Measurements from ENCODE around the gene LILRB3. TPM values are rescaled to one million over a fixed set of nuclear protein-coding genes. Genes with fewer than 3 reads are reported as not detected.

LILRB3 gene
- total and polyA plus RNA-seq, 9 donors: 0.31 to 5.5 (median 2.5) TPM

DNA sequence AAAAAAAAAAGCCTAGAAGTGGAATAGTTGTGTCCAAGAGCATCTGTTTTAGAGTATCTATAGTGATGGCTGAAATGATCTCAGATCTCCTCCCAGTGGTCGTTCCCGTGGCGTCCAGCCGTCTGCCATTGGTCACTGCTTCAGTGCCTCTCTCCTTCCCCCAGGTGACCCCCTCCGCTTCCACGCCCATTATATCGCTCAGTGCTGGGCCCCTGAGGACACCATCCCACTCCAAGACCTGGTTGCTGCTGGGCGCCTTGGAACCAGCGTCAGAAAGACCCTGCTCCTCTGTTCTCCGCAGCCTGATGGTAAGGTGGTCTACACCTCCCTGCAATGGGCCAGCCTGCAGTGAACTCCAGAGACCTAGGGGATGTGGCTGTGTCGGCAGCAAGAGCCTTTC, 29.8 kb downstream of the LILRB3 start:
- Histone ChIP-seq H3K4me1 (ENCODE audit: insufficient read depth) (peaks cover 6% of the 10 kb centered on the region), H3K27me3 (no peaks in the 10 kb centered on the region), H3K36me3 (no peaks in the 10 kb centered on the region), H3K27ac (no peak overlapping the region), H3K4me3 (no peak overlapping the region), H3K9me3 (no peaks in the 10 kb centered on the region)
- TF ChIP-seq, protein P1, sequence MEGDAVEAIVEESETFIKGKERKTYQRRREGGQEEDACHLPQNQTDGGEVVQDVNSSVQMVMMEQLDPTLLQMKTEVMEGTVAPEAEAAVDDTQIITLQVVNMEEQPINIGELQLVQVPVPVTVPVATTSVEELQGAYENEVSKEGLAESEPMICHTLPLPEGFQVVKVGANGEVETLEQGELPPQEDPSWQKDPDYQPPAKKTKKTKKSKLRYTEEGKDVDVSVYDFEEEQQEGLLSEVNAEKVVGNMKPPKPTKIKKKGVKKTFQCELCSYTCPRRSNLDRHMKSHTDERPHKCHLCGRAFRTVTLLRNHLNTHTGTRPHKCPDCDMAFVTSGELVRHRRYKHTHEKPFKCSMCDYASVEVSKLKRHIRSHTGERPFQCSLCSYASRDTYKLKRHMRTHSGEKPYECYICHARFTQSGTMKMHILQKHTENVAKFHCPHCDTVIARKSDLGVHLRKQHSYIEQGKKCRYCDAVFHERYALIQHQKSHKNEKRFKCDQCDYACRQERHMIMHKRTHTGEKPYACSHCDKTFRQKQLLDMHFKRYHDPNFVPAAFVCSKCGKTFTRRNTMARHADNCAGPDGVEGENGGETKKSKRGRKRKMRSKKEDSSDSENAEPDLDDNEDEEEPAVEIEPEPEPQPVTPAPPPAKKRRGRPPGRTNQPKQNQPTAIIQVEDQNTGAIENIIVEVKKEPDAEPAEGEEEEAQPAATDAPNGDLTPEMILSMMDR (IDR thresholded peaks at IDR 0.05): no peak
- TF ChIP-seq EP300 (IDR thresholded peaks at IDR 0.05) (no peak), POLR2A (IDR thresholded peaks at IDR 0.05) (no peak)
- intact Hi-C loops (cut with DNase I): no loop called here
- WGBS, 3 donors: 88 to 90% (median 89%) methylated on average over 11 of the region's 11 CpGs
- DNase-seq: peak in 1 of 5 donors; percentile 40

DNA sequence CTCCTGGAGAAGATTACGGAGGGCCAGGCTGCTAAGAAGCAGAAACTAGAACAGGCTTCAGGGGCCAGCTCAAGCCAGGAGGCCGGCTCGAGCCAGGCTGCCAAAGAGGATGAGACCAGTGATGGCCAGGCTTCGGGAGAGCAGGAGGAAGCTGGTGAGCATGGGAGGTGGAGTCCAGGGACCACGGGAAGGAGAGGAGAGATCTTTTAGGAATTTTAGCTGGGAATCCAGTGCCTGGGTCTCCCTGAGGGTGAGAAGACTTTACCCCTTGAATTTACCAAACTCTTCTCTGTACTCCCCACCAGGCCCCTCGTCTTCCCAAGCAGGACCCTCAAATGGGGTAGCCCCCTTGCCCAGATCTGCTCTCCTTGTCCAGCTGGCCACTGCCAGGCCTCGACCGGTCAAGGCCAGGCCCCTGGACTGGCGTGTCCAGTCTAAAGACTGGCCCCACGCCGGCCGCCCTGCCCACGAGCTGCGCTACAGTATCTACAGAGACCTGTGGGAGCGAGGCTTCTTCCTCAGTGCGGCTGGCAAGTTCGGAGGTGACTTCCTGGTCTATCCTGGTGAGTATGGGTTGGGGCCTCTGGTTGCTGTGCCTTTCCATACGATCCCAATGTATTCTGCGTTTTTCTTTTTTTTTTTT, 30.9 kb downstream of the LILRB3 start:
- Histone ChIP-seq H3K36me3 (no peaks in the 10 kb centered on the region), H3K27ac (peak overlapping the region; percentile 96 to 100), H3K4me1 (ENCODE audit: insufficient read depth) (peaks cover 6% of the 10 kb centered on the region), H3K27me3 (no peaks in the 10 kb centered on the region), H3K4me3 (peak overlapping the region; percentile 66), H3K9me3 (no peaks in the 10 kb centered on the region)
- TF ChIP-seq, protein P1 (IDR thresholded peaks at IDR 0.05): no peak
- TF ChIP-seq EP300 (IDR thresholded peaks at IDR 0.05): no peak
- no peak for TF ChIP-seq POLR2A (IDR thresholded peaks at IDR 0.05)
- intact Hi-C loops (cut with DNase I): no loop called here
- DNase-seq: peak in 3 of 5 donors; percentile 52 to 59 (median 54)
- 41 to 54% (median 44%) methylated on average over 19 of the region's 19 CpGs for WGBS, 3 donors

DNA sequence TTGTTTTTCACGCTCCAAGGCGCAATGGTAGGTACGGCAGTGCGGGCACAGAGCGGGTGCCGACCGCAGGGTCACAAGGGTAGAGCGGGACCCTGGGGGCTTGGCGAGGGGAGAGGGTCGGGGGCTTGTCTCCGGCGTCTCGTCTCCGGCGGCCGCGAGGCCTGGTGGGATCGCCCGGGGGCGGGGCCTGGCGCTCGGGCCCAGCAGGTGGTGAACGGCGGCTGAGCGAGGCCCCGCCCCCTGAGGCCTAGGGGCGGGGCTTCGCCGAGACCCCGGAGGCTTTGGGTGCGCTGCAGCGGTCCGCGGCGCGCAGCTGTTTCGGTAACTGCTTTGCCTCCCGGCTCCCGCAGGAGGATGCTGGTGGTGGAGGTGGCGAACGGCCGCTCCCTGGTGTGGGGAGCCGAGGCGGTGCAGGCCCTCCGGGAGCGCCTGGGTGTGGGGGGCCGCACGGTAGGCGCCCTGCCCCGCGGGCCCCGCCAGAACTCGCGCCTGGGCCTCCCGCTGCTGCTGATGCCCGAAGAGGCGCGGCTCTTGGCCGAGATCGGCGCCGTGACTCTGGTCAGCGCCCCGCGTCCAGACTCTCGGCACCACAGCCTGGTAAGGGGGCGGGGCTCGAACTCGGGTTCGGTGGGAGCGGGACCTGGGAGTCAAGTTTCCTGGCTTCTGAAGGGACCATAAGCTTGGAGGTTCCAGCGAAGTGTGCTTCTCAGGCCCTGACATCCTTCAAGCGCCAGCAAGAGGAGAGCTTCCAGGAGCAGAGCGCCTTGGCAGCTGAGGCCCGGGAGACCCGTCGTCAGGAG, 31.6 kb downstream of the LILRB3 start, which contains the start of gene TSEN34:
TSEN34 (plus strand) TSS at position 298 of the 800 bp plus-strand sequence; CDS start at position 355, 57 bp downstream.
- Histone ChIP-seq H3K36me3 (no peaks in the 10 kb centered on the region), H3K27ac (peak within 1 kb of the TSS; percentile 96 to 100), H3K27me3 (no peaks in the 10 kb centered on the region), H3K9me3 (no peaks in the 10 kb centered on the region), H3K4me3 (peak within 1 kb of the TSS; percentile 66), H3K4me1 (ENCODE audit: insufficient read depth) (peaks cover 6% of the 10 kb centered on the region)
- DNase-seq: peak; percentile 90 to 95 (median 93)
- TF ChIP-seq EP300 (IDR thresholded peaks at IDR 0.05) (no peak), POLR2A (IDR thresholded peaks at IDR 0.05) (peak; percentile 83)
- TF ChIP-seq, protein P1 (IDR thresholded peaks at IDR 0.05): peak in 1 of 3 donors; percentile 23
- intact Hi-C loops (cut with DNase I): no loop called here
- WGBS, 3 donors: 1 to 2% (median 1%) methylated on average over 35 to 77 of the region's 77 CpGs

DNA sequence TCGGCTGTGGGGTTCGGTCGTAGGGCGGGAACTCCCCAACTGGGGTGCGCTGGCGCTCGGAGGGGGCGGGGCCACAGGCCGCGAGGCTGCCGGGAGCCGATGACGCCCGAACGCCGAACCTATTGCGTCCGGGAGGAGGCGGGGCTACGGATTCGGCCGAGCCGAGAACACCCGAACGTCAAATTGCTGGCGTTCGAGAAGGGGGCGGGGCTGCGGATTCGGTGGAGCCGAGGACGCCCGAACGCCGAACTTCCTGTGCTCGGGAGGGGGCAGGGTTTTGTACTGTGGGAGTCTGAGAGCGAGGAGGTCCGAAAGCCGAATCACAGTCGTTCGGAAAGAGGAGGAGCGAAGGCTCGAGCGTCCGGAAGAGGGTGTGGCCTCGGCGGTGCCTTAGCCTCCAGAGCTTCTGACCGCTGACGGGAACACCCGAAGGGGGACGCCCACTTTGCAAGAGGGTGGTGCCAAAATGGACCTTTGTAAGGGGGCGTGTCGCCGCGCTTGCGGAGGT, 32.2 kb downstream of the LILRB3 start:
- Histone ChIP-seq H3K36me3 (no peaks in the 10 kb centered on the region), H3K9me3 (no peaks in the 10 kb centered on the region), H3K4me3 (peak overlapping the region; percentile 66), H3K4me1 (ENCODE audit: insufficient read depth) (peaks cover 6% of the 10 kb centered on the region), H3K27me3 (no peaks in the 10 kb centered on the region), H3K27ac (peak overlapping the region; percentile 96 to 100)
- WGBS, 3 donors: 0 to 1% (median 1%) methylated on average over 43 to 56 of the region's 56 CpGs
- intact Hi-C loops (cut with DNase I): no loop called here
- peak; percentile 100 for DNase-seq
- TF ChIP-seq POLR2A (IDR thresholded peaks at IDR 0.05) (no peak), EP300 (IDR thresholded peaks at IDR 0.05) (peak; percentile 24)
- TF ChIP-seq, protein P1 (IDR thresholded peaks at IDR 0.05): no peak

Data from ovary (tissue), 9 donors.